HG02678 (cell line): Measurements from ENCODE around the gene DDR2.
A peak's percentile ranks its signal among the peaks of the same experiment; 100 is the strongest.
"Not testable (repeated sequence)": the region's sequence is repeated elsewhere in the genome, so short reads cannot be mapped to it uniquely, and the experiment has no call there.

Experiments used
- ATAC-seq: cut with Tn5 transposase; IDR thresholded peaks from one replicate; pipeline ENCODE4 v1.9.1; 2021; ENCODE audit warnings: mild to moderate bottlenecking, moderate library complexity; ENCODE audit not compliant: unreplicated experiment

The DDR2 gene

GRCh38 chr1:162753998-162754585 lies 121.8 kb downstream of the DDR2 start:
- ATAC-seq: no peak

GRCh38 chr1:162755306-162755705 lies 123.0 kb downstream of the DDR2 start:
- no peak for ATAC-seq

GRCh38 chr1:162756523-162756922 lies 124.3 kb downstream of the DDR2 start:
- ATAC-seq: no peak

- ATAC-seq: no peak
Observed at GRCh38 chr1:162757476-162757875, 125.2 kb downstream of the DDR2 start.

- ATAC-seq: no peak
Observed at GRCh38 chr1:162765788-162766187, 133.5 kb downstream of the DDR2 start.

- no peak for ATAC-seq
Observed at GRCh38 chr1:162772571-162773154, 140.4 kb downstream of the DDR2 start.

- no peak for ATAC-seq
Observed at GRCh38 chr1:162774007-162774406, 141.7 kb downstream of the DDR2 start.

- ATAC-seq: no peak
Observed at GRCh38 chr1:162779043-162779442, 146.8 kb downstream of the DDR2 start.

- ATAC-seq: no peak
Observed at GRCh38 chr1:162782671-162783070, 150.4 kb downstream of the DDR2 start.

GRCh38 chr1:162784926-162785325 lies 152.7 kb downstream of the DDR2 start:
- ATAC-seq: not testable (repeated sequence)

- not testable (repeated sequence) for ATAC-seq
Observed at GRCh38 chr1:162788783-162789182, 156.5 kb downstream of the DDR2 start.

- peak; percentile 99 for ATAC-seq
Observed at GRCh38 chr1:162790303-162790984, 158.2 kb downstream of the DDR2 start, which contains the start of gene HSD17B7. HSD17B7 (plus strand) TSS chr1:162790702; CDS start chr1:162790801, 99 bp downstream.

GRCh38 chr1:162790985-162791357 lies 158.7 kb downstream of the DDR2 start:
- not testable (repeated sequence) for ATAC-seq

GRCh38 chr1:162794284-162794683 lies 162.0 kb downstream of the DDR2 start:
- not testable (repeated sequence) for ATAC-seq

- not testable (repeated sequence) for ATAC-seq
Observed at GRCh38 chr1:162796617-162797279, 164.5 kb downstream of the DDR2 start.

- ATAC-seq: peak; percentile 51
Observed at GRCh38 chr1:162799995-162800830, 167.9 kb downstream of the DDR2 start.

- ATAC-seq: not testable (repeated sequence)
Observed at GRCh38 chr1:162807503-162807902, 175.2 kb downstream of the DDR2 start.

- ATAC-seq: not testable (repeated sequence)
Observed at GRCh38 chr1:162812357-162812756, 180.1 kb downstream of the DDR2 start.

- ATAC-seq: not testable (repeated sequence)
Observed at GRCh38 chr1:162818136-162818535, 185.9 kb downstream of the DDR2 start.

- ATAC-seq: not testable (repeated sequence)
Observed at GRCh38 chr1:162818666-162819065, 186.4 kb downstream of the DDR2 start.
